K562 (cell line): Measurements from ENCODE around the gene VGLL4. TPM values are rescaled to one million over a fixed set of nuclear protein-coding genes. Genes with fewer than 3 reads are reported as not detected.

Experiments
- ATAC-seq: fragments of 200-7000 bp; cut with Tn5 transposase; 3 replicates; pipeline ENCODE4 v1.9.1; 2020; ENCODE audit warnings: moderate library complexity
- BruUV-seq: library from RNA; stranded (reverse); fragments of 400-500 nt; replicated peaks from 2 replicates; lab custom pipeline; 2021; lab: Mats Ljungman, UMichigan
- CTCF ChIA-PET: fragments of 300-600 bp; formaldehyde crosslinking; extraction: SDS; loops from one replicate; lab custom pipeline; 2021; ENCODE audit warnings: low intra/inter-chr PET ratio; lab: Yijun Ruan, JAX
- POLR2A ChIA-PET: fragments of 300-600, 350-650 bp; sonication (Branson Sonifier 250); formaldehyde crosslinking; extraction: SDS; loops from one replicate; lab custom pipeline; 2021; ENCODE audit warnings: antibody characterized with exemption, inconsistent platforms; lab: Yijun Ruan, JAX
- DNase-seq, 4 experiments: peaks; one replicate each; pipeline versions ENCODE4 v3.0.0 to v3.0.0-alpha.2; 2011 to 2018; ENCODE audit warnings: low spot score in 3 of 4, mixed read lengths in 3 of 4; ENCODE audit errors: extremely low read depth in 1 of 4
- FAIRE-seq: peaks from 2 replicates; lab custom pipeline; 2011; peaks lifted over from hg19 to GRCh38; lab: Jason Lieb, UNC
- H2AFZ ChIP-seq: 2 replicates; pipeline ENCODE4 v1.6.0; 2011; ENCODE audit warnings: low read depth, low read length, control low read depth, inconsistent platforms
- H3K27ac ChIP-seq: fragments of 200-600 bp; 3 replicates; pipeline ENCODE4 v1.8.0; 2011; ENCODE audit warnings: low read depth, mild to moderate bottlenecking, control low read depth, inconsistent platforms, low read length, moderate library complexity, mixed read lengths; ENCODE audit errors: extremely low read depth
- H3K27me3 ChIP-seq, 2 experiments: fragments of 300-600 bp in 1 of 2; 2 replicates in 1 of 2; 3 replicates in 1 of 2; pipeline versions ENCODE4 v1.6.0 to v1.8.0; 2011; ENCODE audit warnings: inconsistent platforms in 2 of 2, low read length in 2 of 2, mild to moderate bottlenecking in 1 of 2, mixed read lengths in 1 of 2, moderate library complexity in 1 of 2; ENCODE audit not compliant: control insufficient read depth in 2 of 2, insufficient read depth in 2 of 2
- H3K36me3 ChIP-seq: fragments of 300-600 bp; 3 replicates; pipeline ENCODE4 v1.8.0; 2011; ENCODE audit warnings: mild to moderate bottlenecking, low read length, inconsistent platforms; ENCODE audit not compliant: control insufficient read depth, insufficient read depth
- H3K4me1 ChIP-seq, 2 experiments: fragments of 200-600 bp in 1 of 2; replicated peaks in 1 of 2; 2 replicates in 1 of 2; 3 replicates in 1 of 2; pipeline versions ENCODE4 v1.5.1 to v1.8.0; 2011; ENCODE audit warnings: inconsistent platforms in 2 of 2, low read length in 2 of 2, mild to moderate bottlenecking in 1 of 2, mixed read lengths in 1 of 2, moderate library complexity in 1 of 2; ENCODE audit not compliant: control insufficient read depth in 2 of 2, insufficient read depth in 2 of 2
- H3K4me2 ChIP-seq: 2 replicates; pipeline ENCODE4 v1.6.1; 2011; ENCODE audit warnings: low read length, control low read depth, inconsistent platforms, mixed read lengths; ENCODE audit not compliant: insufficient read depth
- H3K4me3 ChIP-seq: fragments of 200-600 bp; sonication (generic), shearing (Covaris generic); 2 replicates; pipeline ENCODE4 v1.5.1; 2016; ENCODE audit warnings: control low read depth, inconsistent platforms
- H3K79me2 ChIP-seq: fragments of 200-600 bp; 3 replicates; pipeline ENCODE4 v1.8.0; 2011; ENCODE audit warnings: low read length, inconsistent platforms; ENCODE audit not compliant: control insufficient read depth, insufficient read depth
- H3K9ac ChIP-seq, 2 experiments: 2 replicates each; pipeline versions ENCODE4 v1.6.0 to v1.6.1; 2011; ENCODE audit warnings: low read depth in 2 of 2, low read length in 2 of 2, control low read depth in 1 of 2, inconsistent platforms in 1 of 2, mild to moderate bottlenecking in 1 of 2, mixed read lengths in 1 of 2; ENCODE audit not compliant: insufficient read depth in 1 of 2
- H3K9me1 ChIP-seq: one replicate; pipeline ENCODE4 v1.6.0; 2011; ENCODE audit warnings: inconsistent platforms, mild to moderate bottlenecking, low read length, moderate library complexity; ENCODE audit not compliant: control insufficient read depth, insufficient read depth
- H3K9me3 ChIP-seq: replicated peaks from 2 replicates; pipeline ENCODE4 v1.5.1; 2011; ENCODE audit warnings: low read depth, low read length, inconsistent platforms; ENCODE audit not compliant: control insufficient read depth, insufficient read depth
- H4K20me1 ChIP-seq: replicated peaks from 2 replicates; pipeline ENCODE4 v1.6.1; 2011; ENCODE audit warnings: low read length, inconsistent platforms, mixed read lengths; ENCODE audit not compliant: control insufficient read depth, insufficient read depth
- CCNT2 ChIP-seq: IDR thresholded peaks from 2 replicates; pipeline ENCODE4 v1.6.1; 2011; ENCODE audit warnings: borderline replicate concordance, low read depth, mild to moderate bottlenecking, moderate library complexity, mixed read lengths, low read length; ENCODE audit not compliant: insufficient read length; ENCODE audit errors: extremely low read depth
- CEBPB ChIP-seq: fragments of 450-650 bp; IDR thresholded peaks from 2 replicates; pipeline ENCODE4 v1.6.1; 2016; ENCODE audit warnings: missing genetic modification characterization, missing compliant biosample characterization
- DIDO1 ChIP-seq: fragments of 450-650 bp; IDR thresholded peaks from 2 replicates; pipeline ENCODE4 v1.6.1; 2016; ENCODE audit warnings: low read depth, missing biosample characterization, missing genetic modification characterization
- EP400 ChIP-seq: fragments of 450-650 bp; IDR thresholded peaks from 2 replicates; pipeline ENCODE4 v1.6.1; 2017; ENCODE audit warnings: antibody characterized with exemption, mild to moderate bottlenecking, moderate library complexity
- RAD21 ChIP-seq, 2 experiments: fragments of 250-450 bp in 1 of 2; fragments of 450-650 bp in 1 of 2; sonication (Bioruptor Pico) in 1 of 2; formaldehyde crosslinking in 1 of 2; IDR thresholded peaks in 1 of 2; conservative IDR thresholded peaks in 1 of 2; 2 replicates each; pipeline versions ENCODE4 v1.4.0 to v1.8.0; 2020 to 2022; ENCODE audit warnings: mild to moderate bottlenecking in 2 of 2, moderate library complexity in 1 of 2
- RBM34 ChIP-seq: fragments of 200-400 bp; formaldehyde crosslinking; IDR thresholded peaks from 2 replicates; pipeline ENCODE4 v1.6.1; 2018; ENCODE audit warnings: low read length, borderline replicate concordance; ENCODE audit not compliant: insufficient read depth
- SPI1 ChIP-seq: IDR thresholded peaks from 2 replicates; pipeline ENCODE4 v1.6.1; 2011; ENCODE audit warnings: low read depth, low read length, control low read depth, borderline replicate concordance
- TARDBP ChIP-seq: fragments of 450-650 bp; IDR thresholded peaks from 2 replicates; pipeline ENCODE4 v1.6.1; 2016
- ZNF785 ChIP-seq: fragments of 250-450 bp; sonication (Bioruptor Pico); IDR thresholded peaks from 2 replicates; pipeline ENCODE4 v1.4.0; 2020; ENCODE audit warnings: mild to moderate bottlenecking
- WGBS: fragments of 100-300 bp; shearing (Covaris generic); methylation state at CpG from one replicate; pipeline ENCODE4 v1.1.6; 2016; ENCODE audit warnings: low coverage, mixed read lengths; ENCODE audit not compliant: insufficient coverage; ENCODE audit errors: missing lambda C conversion rate; 5-methylcytosine and 5-hydroxymethylcytosine counted together
- in situ Hi-C: fragments of 300-500 bp; cut with MboI; formaldehyde crosslinking; loops from 4 replicates; pipeline ENCODE4 v1.15.0; 2018; ENCODE audit warnings: inconsistent platforms, mixed read lengths
- intact Hi-C: fragments of 100-400 bp; cut with micrococcal nuclease; formaldehyde crosslinking; loops from 2 replicates; pipeline ENCODE4 v1.14.2; 2022
- polyA plus RNA-seq, 8 experiments: library from polyadenylated mRNA; depleted of rRNA in 4 of 8; stranded (reverse) in 5 of 8; unstranded in 3 of 8; fragments of >200 nt; fragmentation: Nextera tagmentation in 2 of 8; fragmentation: Illumina TruSeq in 1 of 8; extraction: Ambion mirVana in 2 of 8; extraction: Trizol in 1 of 8; gene quantifications; 2 replicates each; pipeline versions ENCODE4 v1.2.1 to v1.2.3, GENCODE V29; 2011 to 2014; ENCODE audit warnings: inconsistent platforms in 1 of 8, missing spikeins in 1 of 8
- total RNA-seq, 7 experiments: library from RNA; depleted of rRNA in 6 of 7; stranded (reverse); fragments of >200 nt in 6 of 7; fragmentation: Illumina TruSeq in 2 of 7; extraction: Trizol in 2 of 7; gene quantifications; 2 replicates each; pipeline versions ENCODE4 v1.2.1 to v1.2.3, GENCODE V29; 2011 to 2021; ENCODE audit warnings: low replicate concordance in 1 of 7
- TF ChIP-seq, protein P1 (sequence below): fragments of 450-650 bp; formaldehyde crosslinking; IDR thresholded peaks from 2 replicates; pipeline ENCODE4 v1.4.0; 2020; ENCODE audit warnings: mild to moderate bottlenecking, mixed read lengths
- TF ChIP-seq, protein P2 (sequence below), 3 experiments: IDR thresholded peaks in 2 of 3; conservative IDR thresholded peaks in 1 of 3; 2 replicates each; pipeline ENCODE4 v1.5.1; 2011 to 2012; ENCODE audit warnings: low read length in 3 of 3, mild to moderate bottlenecking in 3 of 3, control low read depth in 2 of 3, improper control_type of control experiment in 1 of 3, inconsistent platforms in 1 of 3, low read depth in 1 of 3, mixed read lengths in 1 of 3, moderate library complexity in 1 of 3; ENCODE audit not compliant: insufficient read depth in 2 of 3

VGLL4 gene
- total and polyA plus RNA-seq, 9 of the 15 experiments (the other 6 are each of a cell fraction or from before 2014, with no cell fraction given): 0.27 to 10.9 (median 8.6) TPM

DNA sequence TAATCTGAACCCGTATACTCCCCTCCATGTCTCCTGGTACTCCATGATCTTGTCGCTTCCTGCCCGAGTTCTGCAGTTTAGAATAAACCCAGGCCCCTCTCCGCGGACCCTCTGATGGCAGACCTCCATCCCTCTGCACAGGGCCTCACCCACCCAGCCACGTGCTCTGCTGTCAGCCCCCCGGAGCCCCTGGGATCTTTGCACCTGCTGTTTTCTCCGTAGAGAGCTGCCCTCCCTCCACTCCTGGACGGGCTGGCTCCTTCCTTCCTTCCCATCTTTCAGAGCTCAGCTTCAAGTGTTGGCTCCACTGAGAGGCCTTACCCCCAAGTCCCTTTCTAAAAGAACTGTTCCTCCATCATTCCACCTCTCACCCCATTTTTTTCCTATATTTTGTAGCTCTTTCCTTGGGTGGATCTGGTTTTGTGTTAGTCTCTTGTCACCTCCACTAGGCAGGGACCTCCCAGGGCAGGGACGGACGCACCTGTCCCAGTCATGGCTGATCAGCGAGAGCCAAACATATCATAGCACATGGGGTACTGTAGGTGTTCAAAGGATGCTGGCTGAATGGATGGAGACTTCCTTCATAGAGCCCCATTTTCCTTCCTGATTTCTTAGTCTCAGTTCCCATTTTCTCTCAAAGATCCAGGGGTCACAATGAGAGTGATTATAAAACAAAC lies 106.6 kb downstream of the VGLL4 start (continued):
- TF ChIP-seq, protein P1, sequence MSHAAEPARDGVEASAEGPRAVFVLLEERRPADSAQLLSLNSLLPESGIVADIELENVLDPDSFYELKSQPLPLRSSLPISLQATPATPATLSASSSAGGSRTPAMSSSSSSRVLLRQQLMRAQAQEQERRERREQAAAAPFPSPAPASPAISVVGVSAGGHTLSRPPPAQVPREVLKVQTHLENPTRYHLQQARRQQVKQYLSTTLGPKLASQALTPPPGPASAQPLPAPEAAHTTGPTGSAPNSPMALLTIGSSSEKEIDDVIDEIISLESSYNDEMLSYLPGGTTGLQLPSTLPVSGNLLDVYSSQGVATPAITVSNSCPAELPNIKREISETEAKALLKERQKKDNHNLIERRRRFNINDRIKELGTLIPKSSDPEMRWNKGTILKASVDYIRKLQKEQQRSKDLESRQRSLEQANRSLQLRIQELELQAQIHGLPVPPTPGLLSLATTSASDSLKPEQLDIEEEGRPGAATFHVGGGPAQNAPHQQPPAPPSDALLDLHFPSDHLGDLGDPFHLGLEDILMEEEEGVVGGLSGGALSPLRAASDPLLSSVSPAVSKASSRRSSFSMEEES (CRISPR knock-in tag): no peak
- TF ChIP-seq ZNF785 (CRISPR knock-in tag): no peak

DNA sequence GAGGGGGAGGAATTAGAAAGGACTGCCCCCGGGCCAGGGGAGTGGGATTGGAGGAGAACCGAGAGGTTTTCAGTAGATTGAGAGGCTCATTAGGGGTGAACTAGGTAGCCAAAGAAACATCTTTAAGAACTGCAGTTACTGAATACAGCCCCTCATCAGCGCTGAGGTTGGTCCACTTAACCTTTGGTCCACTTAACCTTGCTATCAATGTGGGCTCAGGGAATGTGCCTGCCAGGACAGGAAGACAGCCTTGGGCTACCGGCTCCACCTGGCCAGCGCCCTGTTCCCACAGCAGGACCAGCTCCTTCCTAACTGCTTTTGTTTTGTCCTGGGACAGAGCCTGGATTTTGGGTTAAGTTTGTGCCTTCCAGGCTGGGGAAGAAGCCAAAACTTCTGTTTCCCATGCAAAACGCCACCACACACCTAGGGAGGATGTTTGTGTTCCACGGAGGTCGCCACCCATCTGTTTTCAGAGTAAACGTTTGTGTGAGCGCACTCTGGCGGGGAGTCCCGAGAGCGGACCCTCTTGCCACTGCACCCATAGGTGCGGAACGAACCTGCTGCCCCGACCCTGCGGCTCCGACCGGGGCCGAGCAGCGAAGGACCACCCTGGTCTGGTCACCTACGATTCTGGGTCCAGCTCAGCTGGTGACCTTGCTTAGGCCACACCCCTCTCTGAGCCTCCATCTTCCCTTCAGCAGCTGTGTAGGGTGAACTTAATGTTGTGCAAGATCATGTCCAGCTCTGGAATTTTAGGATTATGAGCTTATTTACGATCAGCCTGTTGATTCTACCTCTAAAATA lies 107.4 kb downstream of the VGLL4 start:
- no peaks in the 10 kb centered on the region for H3K27me3 ChIP-seq
- H2AFZ ChIP-seq: no peak overlapping the region
- no TSS peak for BruUV-seq
- H3K9me3 ChIP-seq: no peaks in the 10 kb centered on the region
- DNase-seq (peak in 1 of 4 experiments; percentile 18), FAIRE-seq (peak; percentile 48), ATAC-seq (peak; percentile 73)
- H3K36me3 ChIP-seq: no peaks in the 10 kb centered on the region
- TF ChIP-seq RBM34 (no peak), DIDO1 (tag) (no peak), CCNT2 (no peak), RAD21 (CRISPR knock-in tag; conservative IDR thresholded peaks at IDR 0.05 in 1 of 2, IDR thresholded peaks at IDR 0.05 in 1 of 2) (peak in 1 of 2 experiments; percentile 11; a peak in 2 of 4 replicates), CEBPB (tag) (peak; percentile 24; the same call in 1 of the 2 replicates), EP400 (no peak), TARDBP (no peak), SPI1 (no peak)
- TF ChIP-seq, protein P2, sequence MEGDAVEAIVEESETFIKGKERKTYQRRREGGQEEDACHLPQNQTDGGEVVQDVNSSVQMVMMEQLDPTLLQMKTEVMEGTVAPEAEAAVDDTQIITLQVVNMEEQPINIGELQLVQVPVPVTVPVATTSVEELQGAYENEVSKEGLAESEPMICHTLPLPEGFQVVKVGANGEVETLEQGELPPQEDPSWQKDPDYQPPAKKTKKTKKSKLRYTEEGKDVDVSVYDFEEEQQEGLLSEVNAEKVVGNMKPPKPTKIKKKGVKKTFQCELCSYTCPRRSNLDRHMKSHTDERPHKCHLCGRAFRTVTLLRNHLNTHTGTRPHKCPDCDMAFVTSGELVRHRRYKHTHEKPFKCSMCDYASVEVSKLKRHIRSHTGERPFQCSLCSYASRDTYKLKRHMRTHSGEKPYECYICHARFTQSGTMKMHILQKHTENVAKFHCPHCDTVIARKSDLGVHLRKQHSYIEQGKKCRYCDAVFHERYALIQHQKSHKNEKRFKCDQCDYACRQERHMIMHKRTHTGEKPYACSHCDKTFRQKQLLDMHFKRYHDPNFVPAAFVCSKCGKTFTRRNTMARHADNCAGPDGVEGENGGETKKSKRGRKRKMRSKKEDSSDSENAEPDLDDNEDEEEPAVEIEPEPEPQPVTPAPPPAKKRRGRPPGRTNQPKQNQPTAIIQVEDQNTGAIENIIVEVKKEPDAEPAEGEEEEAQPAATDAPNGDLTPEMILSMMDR (IDR thresholded peaks at IDR 0.05 in 2 of 3, conservative IDR thresholded peaks at IDR 0.05 in 1 of 3; ENCODE audit: insufficient read depth in 2 of 3, low read depth in 1 of 3, low read length in 3 of 3): peak; percentile 24 to 45 (median 27); a peak in 3 of 6 replicates
- H3K4me3 ChIP-seq: no peak overlapping the region
- peaks cover 0 to 4% of the 10 kb centered on the region in 2 experiments; a peak in 2 of 5 replicates for H3K4me1 ChIP-seq
- intact Hi-C loops: no loop called here
- WGBS: 52% methylated on average over 23 of the region's 23 CpGs
- no peak overlapping the region for H3K9ac ChIP-seq
- CTCF ChIA-PET: interaction anchor here (0.7 kb wide), 1 partner anchor 158 kb away, joined by 6 read pairs; no protein-coding TSS in a partner anchor
- H3K79me2 ChIP-seq: no peaks in the 10 kb centered on the region
- POLR2A ChIA-PET: interaction anchor here (0.6 to 1.2 kb wide), 6 partner anchors 18 to 1115 kb away, joined by 3 to 4 read pairs (median 3); no protein-coding TSS in a partner anchor
- no peak overlapping the region for H3K27ac ChIP-seq
- H4K20me1 ChIP-seq: no peaks in the 10 kb centered on the region; the same call in 1 of the 2 replicates
- in situ Hi-C loops: no loop called here
- H3K9me1 ChIP-seq: no peaks in the 10 kb centered on the region
- no peak overlapping the region for H3K4me2 ChIP-seq
